ENCODE measurements around the gene STK10. TPM values are rescaled to one million over a fixed set of nuclear protein-coding genes. Genes with fewer than 3 reads are reported as not detected.
A peak's percentile ranks its signal among the peaks of the same experiment; 100 is the strongest.

Gene STK10
- total RNA-seq, 1 experiment from 2014 or later: 22.9 TPM

GRCh38 chr5:172002840-172003512 is 185.0 kb downstream of the STK10 start:
- DNase-seq (ENCODE audit: low read depth, low spot score) (no peak), ATAC-seq (no peak)
- Histone ChIP-seq H4K20me1 (ENCODE audit: insufficient read depth) (peaks cover 22% of the 10 kb centered on the region; the same call in 1 of the 2 replicates), H3K27ac (ENCODE audit: low read depth, low read length) (no peak overlapping the region), H2AFZ (ENCODE audit: low read depth, low read length, poor library complexity, severe bottlenecking) (no peak overlapping the region), H3K4me2 (ENCODE audit: low read length) (0 out of 2 replicates have a peak overlapping the region, but pooled peaks have one; percentile 13), H3K9ac (ENCODE audit: low read length) (no peak overlapping the region), H3K79me2 (ENCODE audit: insufficient read depth, low read length) (peaks cover 92% of the 10 kb centered on the region), H3K9me2 (ENCODE audit: insufficient read depth) (no peaks in the 10 kb centered on the region), H3K36me3 (ENCODE audit: control insufficient read depth in 1 of 2, insufficient read depth in 2 of 2, low read length in 2 of 2) (no peaks in the 10 kb centered on the region), H3K4me1 (ENCODE audit: control insufficient read depth in 1 of 2, insufficient read depth in 2 of 2, low read length in 2 of 2) (peaks cover 9 to 32% of the 10 kb centered on the region in 2 experiments; a peak in 3 of 4 replicates), H3K4me3 (replicated peaks in 1 of 2; ENCODE audit: low read depth in 1 of 2, low read length in 2 of 2) (no peak overlapping the region), H3K9me3 (ENCODE audit: control insufficient read depth in 1 of 2, insufficient read depth in 1 of 2, low read depth in 1 of 2, low read length in 2 of 2) (no peaks in the 10 kb centered on the region), H3K27me3 (ENCODE audit: insufficient read depth, low read length) (no peaks in the 10 kb centered on the region)
- ChIA-PET RAD21 (ENCODE audit: low non-redundant PET in 1 of 2, low total read pairs in 2 of 2, uncharacterized antibody in 2 of 2, unreplicated experiment in 2 of 2) (no interaction called here), CTCF (interaction anchor here (0.7 kb wide), 1 partner anchor 91 kb away, joined by 3 read pairs; no protein-coding TSS in a partner anchor), POLR2A (no interaction called here)
- intact Hi-C loops (cut with micrococcal nuclease): loop anchor here (10.0 kb wide), 1 partner anchor 292 kb away; no protein-coding TSS in a partner anchor
- BruUV-seq (replicated peaks): no TSS peak
- TF ChIP-seq SRF (IDR thresholded peaks at IDR 0.05; ENCODE audit: low read depth): no peak

DNA sequence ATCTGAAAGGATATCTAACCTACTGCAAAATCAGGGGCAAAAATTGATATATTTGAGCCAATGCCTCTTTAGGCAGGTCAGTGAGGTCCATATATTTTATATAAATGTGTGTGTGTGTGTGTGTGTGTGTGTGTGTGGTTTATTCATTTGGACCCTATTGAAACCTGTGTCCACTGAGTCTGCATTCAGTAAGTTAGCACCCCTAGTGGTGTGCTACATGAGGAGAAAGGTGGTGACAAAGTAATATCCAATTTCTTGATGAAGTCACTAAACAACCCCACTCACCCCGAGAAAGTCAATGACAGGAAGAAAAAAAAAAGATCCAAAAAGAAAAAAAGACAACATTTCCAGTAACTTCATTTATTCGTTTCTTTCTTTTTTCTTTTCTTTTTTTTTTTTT is 185.7 kb downstream of the STK10 start:
- intact Hi-C loops (cut with micrococcal nuclease): loop anchor here (10.0 kb wide), 1 partner anchor 292 kb away; no protein-coding TSS in a partner anchor
- peaks cover 22% of the 10 kb centered on the region; the same call in 1 of the 2 replicates for H4K20me1 ChIP-seq (ENCODE audit: insufficient read depth)
- POLR2A ChIA-PET: no interaction called here
- H3K79me2 ChIP-seq (ENCODE audit: insufficient read depth, low read length): peaks cover 92% of the 10 kb centered on the region
- no TSS peak for BruUV-seq (replicated peaks)
- no peak overlapping the region for H3K27ac ChIP-seq (ENCODE audit: low read depth, low read length)
- H3K27me3 ChIP-seq (ENCODE audit: insufficient read depth, low read length): no peaks in the 10 kb centered on the region
- H3K9me3 ChIP-seq (ENCODE audit: control insufficient read depth in 1 of 2, insufficient read depth in 1 of 2, low read depth in 1 of 2, low read length in 2 of 2): no peaks in the 10 kb centered on the region
- no peaks in the 10 kb centered on the region for H3K36me3 ChIP-seq (ENCODE audit: control insufficient read depth in 1 of 2, insufficient read depth in 2 of 2, low read length in 2 of 2)
- RAD21 ChIA-PET (ENCODE audit: low non-redundant PET in 1 of 2, low total read pairs in 2 of 2, uncharacterized antibody in 2 of 2, unreplicated experiment in 2 of 2): no interaction called here
- no peak overlapping the region for H3K9ac ChIP-seq (ENCODE audit: low read length)
- no peak overlapping the region for H3K4me2 ChIP-seq (ENCODE audit: low read length)
- TF ChIP-seq CTCF (IDR thresholded peaks at IDR 0.05 in 2 of 3, conservative IDR thresholded peaks at IDR 0.05 in 1 of 3; ENCODE audit: borderline replicate concordance in 1 of 3, insufficient read depth in 1 of 3, low read depth in 2 of 3, low read length in 2 of 3) (peak in 2 of 3 experiments; percentile 60; a peak in 4 of 6 replicates), SRF (IDR thresholded peaks at IDR 0.05; ENCODE audit: low read depth) (no peak)
- no peak overlapping the region for H2AFZ ChIP-seq (ENCODE audit: low read depth, low read length, poor library complexity, severe bottlenecking)
- ATAC-seq (no peak), DNase-seq (ENCODE audit: low read depth, low spot score) (peak; percentile 28)
- no peak overlapping the region for H3K4me3 ChIP-seq (replicated peaks in 1 of 2; ENCODE audit: low read depth in 1 of 2, low read length in 2 of 2)
- no peaks in the 10 kb centered on the region for H3K9me2 ChIP-seq (ENCODE audit: insufficient read depth)
- H3K4me1 ChIP-seq (ENCODE audit: control insufficient read depth in 1 of 2, insufficient read depth in 2 of 2, low read length in 2 of 2): peaks cover 9 to 26% of the 10 kb centered on the region in 2 experiments; a peak in 3 of 4 replicates
- CTCF ChIA-PET: no interaction called here
